Measurements from ENCODE around the gene CX3CR1. TPM values are rescaled to one million over a fixed set of nuclear protein-coding genes. Genes with fewer than 3 reads are reported as not detected.

CX3CR1 gene, protein sequence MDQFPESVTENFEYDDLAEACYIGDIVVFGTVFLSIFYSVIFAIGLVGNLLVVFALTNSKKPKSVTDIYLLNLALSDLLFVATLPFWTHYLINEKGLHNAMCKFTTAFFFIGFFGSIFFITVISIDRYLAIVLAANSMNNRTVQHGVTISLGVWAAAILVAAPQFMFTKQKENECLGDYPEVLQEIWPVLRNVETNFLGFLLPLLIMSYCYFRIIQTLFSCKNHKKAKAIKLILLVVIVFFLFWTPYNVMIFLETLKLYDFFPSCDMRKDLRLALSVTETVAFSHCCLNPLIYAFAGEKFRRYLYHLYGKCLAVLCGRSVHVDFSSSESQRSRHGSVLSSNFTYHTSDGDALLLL
- total RNA-seq (10 to 100 TPM in 1 of 5 donors, 1 to 10 TPM in 4; 1.9 to 23.8 (median 5.8) TPM), total RNA-seq (0.30 to 23.3 (median 3.0) reads per million in 29 experiments)
- total RNA-seq (2013): 67.2 TPM

DNA sequence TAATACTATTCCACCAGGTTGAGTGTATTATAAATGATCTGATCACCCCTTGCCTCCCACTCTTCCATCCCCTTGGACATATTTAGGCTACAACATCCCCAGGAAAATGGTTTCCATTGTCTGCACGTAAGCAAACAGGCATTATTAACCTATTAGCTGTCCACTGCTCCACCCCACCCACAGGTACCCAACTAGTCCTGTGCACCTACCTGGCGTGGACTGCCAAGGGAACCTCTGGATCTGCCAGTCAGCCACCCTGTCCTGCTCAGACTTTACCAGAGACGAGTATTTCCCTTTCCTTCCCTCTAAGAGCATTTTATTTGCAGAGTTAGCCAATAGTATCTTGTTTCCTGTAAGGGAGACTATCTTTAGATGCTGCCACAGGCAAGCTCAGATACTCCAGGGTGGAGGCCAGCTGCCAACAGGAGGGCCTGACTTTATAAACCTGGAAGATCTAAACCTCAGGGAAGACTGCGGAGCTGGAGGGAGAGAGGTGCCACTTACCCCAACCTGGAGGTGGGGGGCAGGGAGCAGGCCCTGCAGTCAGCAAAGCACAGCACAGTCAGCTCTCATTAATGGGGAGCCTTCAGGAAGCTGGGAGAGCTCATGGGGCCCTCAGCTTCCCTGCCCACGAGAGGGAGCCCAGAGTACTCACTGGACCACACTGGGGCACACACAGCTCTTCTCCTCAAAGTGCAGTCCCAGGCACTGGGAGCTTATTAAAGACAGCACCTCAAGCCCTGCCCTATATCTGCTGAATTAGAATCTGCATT is at the start of gene CX3CR1:
Gene CX3CR1 (minus strand): TSS at position 292 of the 773 bp plus-strand sequence. CDS start 13,527 bp downstream, outside the sequence.
- no peak within 1 kb of the TSS for H3K27ac ChIP-seq (ENCODE audit: low read length)
- H3K36me3 ChIP-seq (ENCODE audit: control insufficient read depth in 2 of 2, extremely low read depth in 1 of 2, insufficient read depth in 1 of 2, low read length in 1 of 2): no peaks in the 10 kb centered on the region
- peak within 1 kb of the TSS in 1 of 2 donors; percentile 40 for H3K4me3 ChIP-seq (ENCODE audit: control insufficient read depth in 1 of 2, extremely low read depth in 1 of 2, low read length in 1 of 2)
- CTCF ChIA-PET: interaction anchor here (1.0 to 2.3 kb wide), 3 partner anchors 8 to 90 kb away, joined by 4 to 10 read pairs (median 5); no protein-coding TSS in a partner anchor
- peaks cover 0 to 57% of the 10 kb centered on the region in 2 experiments for H3K4me1 ChIP-seq (ENCODE audit: control insufficient read depth in 1 of 2, extremely low read depth in 1 of 2, insufficient read depth in 2 of 2, low read length in 2 of 2)
- 64% methylated on average over 1 of the region's 5 CpGs for WGBS (ENCODE audit: insufficient coverage)
- no peaks in the 10 kb centered on the region for H3K27me3 ChIP-seq (replicated peaks in 1 of 2; ENCODE audit: control insufficient read depth in 2 of 2, extremely low read depth in 1 of 2, insufficient read depth in 2 of 2, low read length in 1 of 2)
- no peaks in the 10 kb centered on the region for H3K27me3 Mint-ChIP-seq
- DNase-seq: no peak
- no peaks in the 10 kb centered on the region for H3K9me3 ChIP-seq
- peaks cover 13 to 45% (median 13%) of the 10 kb centered on the region in 3 donors for H3K4me1 Mint-ChIP-seq
- POLR2A ChIA-PET: no interaction called here
- H3K36me3 Mint-ChIP-seq: no peaks in the 10 kb centered on the region
- no peak for ATAC-seq (replicated peaks in 1 of 4)
- H3K27ac Mint-ChIP-seq: peak within 1 kb of the TSS; percentile 44 to 45
- H3K9me3 Mint-ChIP-seq: no peaks in the 10 kb centered on the region
- H3K4me3 Mint-ChIP-seq: peak within 1 kb of the TSS; percentile 48 to 74 (median 63)

DNA sequence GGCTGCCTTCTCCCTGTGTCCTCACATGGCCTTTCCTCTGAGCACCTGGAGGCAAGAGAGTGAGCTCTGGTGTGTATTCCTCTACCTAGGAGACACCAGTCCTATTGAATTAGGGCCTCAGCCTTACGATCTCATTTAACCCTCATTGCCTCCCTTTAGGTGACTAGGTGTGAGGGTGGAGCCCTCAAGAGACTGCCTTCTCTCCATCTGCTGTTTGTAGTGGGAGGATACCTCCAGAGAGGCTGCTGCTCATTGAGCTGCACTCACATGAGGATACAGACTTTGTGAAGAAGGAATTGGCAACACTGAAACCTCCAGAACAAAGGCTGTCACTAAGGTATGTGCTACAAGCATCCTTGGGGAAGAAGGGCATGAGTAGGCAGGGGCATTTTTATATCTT is 49.7 kb upstream of the CX3CR1 start, which contains the start of gene CCR8:
Gene CCR8 (plus strand): TSS at position 217 of the 400 bp plus-strand sequence. CDS start 2,623 bp downstream, outside the sequence.
- Histone ChIP-seq H3K27me3 (replicated peaks in 1 of 2; ENCODE audit: control insufficient read depth in 2 of 2, extremely low read depth in 1 of 2, insufficient read depth in 2 of 2, low read length in 1 of 2) (no peaks in the 10 kb centered on the region), H3K27ac (ENCODE audit: low read length) (peak within 1 kb of the TSS; percentile 36), H3K4me3 (ENCODE audit: control insufficient read depth in 1 of 2, extremely low read depth in 1 of 2, low read length in 1 of 2) (no peak within 1 kb of the TSS), H3K36me3 (ENCODE audit: control insufficient read depth in 2 of 2, extremely low read depth in 1 of 2, insufficient read depth in 1 of 2, low read length in 1 of 2) (no peaks in the 10 kb centered on the region), H3K9me3 (no peaks in the 10 kb centered on the region), H3K4me1 (ENCODE audit: control insufficient read depth in 1 of 2, extremely low read depth in 1 of 2, insufficient read depth in 2 of 2, low read length in 2 of 2) (peaks cover 0 to 7% of the 10 kb centered on the region in 2 experiments)
- Mint-ChIP-seq H3K27me3 (no peaks in the 10 kb centered on the region), H3K4me3 (peak within 1 kb of the TSS; percentile 3 to 68 (median 66)), H3K4me1 (peaks cover 14 to 52% (median 14%) of the 10 kb centered on the region in 3 donors), H3K27ac (peak within 1 kb of the TSS; percentile 70 to 83), H3K9me3 (no peaks in the 10 kb centered on the region), H3K36me3 (peaks cover 13% of the 10 kb centered on the region)
- WGBS (ENCODE audit: insufficient coverage): no CpG with 5 or more reads among the region's 1 CpG
- ATAC-seq (replicated peaks in 1 of 4): peak; percentile 38 to 73 (median 66)
- ChIA-PET CTCF (interaction anchor here in 1 of 2 donors (0.5 kb wide), 1 partner anchor 19 kb away, joined by 6 read pairs; no protein-coding TSS in a partner anchor), POLR2A (no interaction called here)
- DNase-seq: no peak

DNA sequence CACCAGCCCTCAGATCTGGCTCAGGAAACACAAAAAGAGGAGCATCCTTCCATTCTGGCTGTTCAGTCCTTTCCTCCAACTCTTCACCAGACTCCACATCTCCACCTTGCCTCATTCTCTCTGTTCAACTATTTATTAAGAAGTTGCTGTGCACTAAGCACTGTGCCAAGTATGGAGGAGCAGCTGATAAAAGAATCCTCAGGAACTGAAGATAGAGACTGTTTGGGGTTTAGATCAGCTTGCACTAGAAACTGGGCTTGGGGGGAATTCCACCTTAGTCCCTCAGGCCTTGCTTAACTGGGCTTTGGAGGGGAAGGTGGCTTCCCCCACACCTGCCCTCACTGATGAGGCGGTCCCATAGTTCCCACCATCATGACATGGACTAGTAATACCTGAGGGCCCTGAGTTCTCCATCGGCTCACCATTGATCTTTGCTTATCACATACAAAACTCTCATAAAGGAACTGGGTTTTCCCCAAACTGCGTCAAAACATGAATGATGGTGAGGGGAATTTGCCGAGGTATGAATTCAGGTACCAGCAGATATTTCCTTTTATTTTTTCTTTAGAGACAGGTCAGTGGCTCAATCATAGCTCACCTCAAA is 48.0 kb upstream of the CX3CR1 start:
- Histone ChIP-seq H3K4me3 (ENCODE audit: control insufficient read depth in 1 of 2, extremely low read depth in 1 of 2, low read length in 1 of 2) (no peak overlapping the region), H3K9me3 (no peaks in the 10 kb centered on the region)
- peak in 12 of 35 experiments; percentile 1 to 48 (median 6) for DNase-seq

DNA sequence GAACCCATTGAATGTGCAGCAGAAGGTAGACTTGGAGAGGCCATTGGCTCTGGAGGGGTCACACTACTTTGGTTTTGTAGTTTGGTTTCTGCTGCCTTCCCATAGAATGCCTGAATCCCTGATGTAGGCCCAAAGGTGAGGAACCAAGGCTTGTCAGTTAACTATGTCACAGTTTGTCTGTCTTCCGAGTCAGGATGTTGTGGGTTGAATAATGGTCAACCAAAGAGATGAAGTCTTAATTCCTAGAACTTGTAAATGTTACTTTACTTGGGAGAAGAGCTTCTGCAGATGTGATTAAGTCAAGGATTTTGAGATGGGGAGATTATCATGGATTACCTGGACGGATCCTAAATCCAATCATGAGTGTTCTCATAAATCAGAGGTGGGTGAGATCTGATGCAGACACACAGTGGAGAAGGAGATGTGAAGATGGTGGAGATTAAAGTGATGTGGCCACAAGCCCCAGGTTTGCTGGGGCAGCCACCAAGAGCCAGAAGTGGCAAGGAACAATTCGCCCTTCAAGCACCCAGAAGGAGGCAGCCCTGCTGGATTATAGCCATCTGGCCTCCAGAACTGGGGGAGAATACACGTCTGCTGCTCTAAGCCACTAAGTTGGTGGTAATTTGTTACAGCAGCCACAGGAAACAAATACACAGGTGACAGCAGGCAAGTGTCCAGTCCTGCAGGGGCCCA is 47.4 kb upstream of the CX3CR1 start:
- ATAC-seq (replicated peaks in 1 of 4) (no peak), DNase-seq (no peak)
- Histone ChIP-seq H3K9me3 (no peaks in the 10 kb centered on the region), H3K4me1 (ENCODE audit: control insufficient read depth in 1 of 2, extremely low read depth in 1 of 2, insufficient read depth in 2 of 2, low read length in 2 of 2) (peaks cover 7 to 12% of the 10 kb centered on the region in 2 experiments), H3K27ac (ENCODE audit: low read length) (peak overlapping the region; percentile 49), H3K27me3 (replicated peaks in 1 of 2; ENCODE audit: control insufficient read depth in 2 of 2, extremely low read depth in 1 of 2, insufficient read depth in 2 of 2, low read length in 1 of 2) (no peaks in the 10 kb centered on the region), H3K36me3 (ENCODE audit: control insufficient read depth in 2 of 2, extremely low read depth in 1 of 2, insufficient read depth in 1 of 2, low read length in 1 of 2) (no peaks in the 10 kb centered on the region), H3K4me3 (ENCODE audit: control insufficient read depth in 1 of 2, extremely low read depth in 1 of 2, low read length in 1 of 2) (no peak overlapping the region)
- no peaks in the 10 kb centered on the region for H3K9me3 Mint-ChIP-seq
- peaks cover under 1% of the 10 kb centered on the region for H3K36me3 Mint-ChIP-seq
- peaks cover 25 to 56% (median 31%) of the 10 kb centered on the region in 3 donors for H3K4me1 Mint-ChIP-seq
- H3K27ac Mint-ChIP-seq: peak overlapping the region; percentile 40 to 45
- no peaks in the 10 kb centered on the region for H3K27me3 Mint-ChIP-seq
- WGBS (ENCODE audit: insufficient coverage): 86% methylated on average over 2 of the region's 4 CpGs
- H3K4me3 Mint-ChIP-seq: no peak overlapping the region
- POLR2A ChIA-PET: no interaction called here
- CTCF ChIA-PET: no interaction called here

More for the DNA sequence above, 48.0 kb upstream of the CX3CR1 start:
- WGBS (ENCODE audit: insufficient coverage): 33% methylated on average over 1 of the region's 4 CpGs
- no peaks in the 10 kb centered on the region for H3K27me3 Mint-ChIP-seq
- H3K36me3 ChIP-seq (ENCODE audit: control insufficient read depth in 2 of 2, extremely low read depth in 1 of 2, insufficient read depth in 1 of 2, low read length in 1 of 2): no peaks in the 10 kb centered on the region
- peak overlapping the region; percentile 49 for H3K27ac ChIP-seq (ENCODE audit: low read length)
- peak overlapping the region; percentile 27 to 40 for H3K27ac Mint-ChIP-seq
- H3K4me1 ChIP-seq (ENCODE audit: control insufficient read depth in 1 of 2, extremely low read depth in 1 of 2, insufficient read depth in 2 of 2, low read length in 2 of 2): peaks cover 3 to 12% of the 10 kb centered on the region in 2 experiments
- CTCF ChIA-PET: interaction anchor here in 1 of 2 donors (0.7 to 1.0 kb wide), 2 partner anchors 40 to 114 kb away, joined by 3 read pairs; no protein-coding TSS in a partner anchor
- H3K9me3 Mint-ChIP-seq: no peaks in the 10 kb centered on the region
- ATAC-seq (replicated peaks in 1 of 4): peak in 1 of 4 experiments; percentile 89
- peak overlapping the region in 1 of 3 donors; percentile 21 for H3K4me3 Mint-ChIP-seq
- no peaks in the 10 kb centered on the region for H3K27me3 ChIP-seq (replicated peaks in 1 of 2; ENCODE audit: control insufficient read depth in 2 of 2, extremely low read depth in 1 of 2, insufficient read depth in 2 of 2, low read length in 1 of 2)
- POLR2A ChIA-PET: no interaction called here
- peaks cover 5% of the 10 kb centered on the region for H3K36me3 Mint-ChIP-seq
- H3K4me1 Mint-ChIP-seq: peaks cover 23 to 58% (median 26%) of the 10 kb centered on the region in 3 donors

DNA sequence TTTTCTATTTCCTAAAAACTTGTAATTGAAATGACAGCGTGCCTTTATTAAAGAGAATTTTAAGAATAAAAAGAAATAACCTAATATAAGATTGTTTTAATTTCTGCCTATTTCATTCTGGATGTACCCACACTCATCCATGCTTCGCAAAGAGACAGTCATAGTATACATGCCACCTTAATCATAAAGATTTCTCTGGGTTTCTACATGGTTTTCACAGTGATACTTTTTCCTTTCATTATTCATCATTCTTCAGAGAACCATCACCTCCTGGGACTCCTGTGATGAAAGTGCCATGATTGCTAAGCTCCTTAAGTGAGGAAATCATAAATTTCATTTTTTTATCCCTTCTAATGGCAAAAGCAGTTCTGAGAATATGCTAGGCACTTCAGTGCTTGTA is 45.4 kb upstream of the CX3CR1 start:
- ChIA-PET POLR2A (no interaction called here), CTCF (no interaction called here)
- peaks cover 25 to 64% (median 31%) of the 10 kb centered on the region in 3 donors for H3K4me1 Mint-ChIP-seq
- ATAC-seq (replicated peaks in 1 of 4) (no peak), DNase-seq (no peak)
- Histone ChIP-seq H3K4me3 (ENCODE audit: control insufficient read depth in 1 of 2, extremely low read depth in 1 of 2, low read length in 1 of 2) (no peak overlapping the region), H3K9me3 (no peaks in the 10 kb centered on the region), H3K4me1 (ENCODE audit: control insufficient read depth in 1 of 2, extremely low read depth in 1 of 2, insufficient read depth in 2 of 2, low read length in 2 of 2) (peaks cover 7 to 12% of the 10 kb centered on the region in 2 experiments), H3K27ac (ENCODE audit: low read length) (no peak overlapping the region), H3K27me3 (replicated peaks in 1 of 2; ENCODE audit: control insufficient read depth in 2 of 2, extremely low read depth in 1 of 2, insufficient read depth in 2 of 2, low read length in 1 of 2) (no peaks in the 10 kb centered on the region), H3K36me3 (ENCODE audit: control insufficient read depth in 2 of 2, extremely low read depth in 1 of 2, insufficient read depth in 1 of 2, low read length in 1 of 2) (no peaks in the 10 kb centered on the region)
- no peaks in the 10 kb centered on the region for H3K36me3 Mint-ChIP-seq
- H3K27me3 Mint-ChIP-seq: no peaks in the 10 kb centered on the region
- WGBS (ENCODE audit: insufficient coverage): no CpG with 5 or more reads among the region's 2 CpGs
- no peak overlapping the region for H3K4me3 Mint-ChIP-seq
- H3K27ac Mint-ChIP-seq: no peak overlapping the region
- no peaks in the 10 kb centered on the region for H3K9me3 Mint-ChIP-seq
